ENCODE data around the gene SLC6A17. TPM values are rescaled to one million over a fixed set of nuclear protein-coding genes. Genes with fewer than 3 reads are reported as not detected.

The SLC6A17 gene
- total RNA-seq, 2 experiments from 2014 or later: not detected

GRCh38 chr1:110214454-110215404 is 64.4 kb downstream of the SLC6A17 start:
- H3K4me3 Mint-ChIP-seq: no peak overlapping the region
- H3K27me3 Mint-ChIP-seq: peaks cover 13% of the 10 kb centered on the region
- ATAC-seq (no peak), DNase-seq (no peak)
- no peak overlapping the region for H3K27ac Mint-ChIP-seq
- H3K36me3 Mint-ChIP-seq: peaks cover 3% of the 10 kb centered on the region
- CTCF ChIA-PET: interaction anchor here (1.2 to 18.2 kb wide), 5 partner anchors 11 to 281 kb away, joined by 3 to 415 read pairs (median 4); no protein-coding TSS in a partner anchor
- H3K9me3 Mint-ChIP-seq (ENCODE audit: low read depth): no peaks in the 10 kb centered on the region
- H3K4me1 Mint-ChIP-seq: peaks cover 40% of the 10 kb centered on the region

DNA sequence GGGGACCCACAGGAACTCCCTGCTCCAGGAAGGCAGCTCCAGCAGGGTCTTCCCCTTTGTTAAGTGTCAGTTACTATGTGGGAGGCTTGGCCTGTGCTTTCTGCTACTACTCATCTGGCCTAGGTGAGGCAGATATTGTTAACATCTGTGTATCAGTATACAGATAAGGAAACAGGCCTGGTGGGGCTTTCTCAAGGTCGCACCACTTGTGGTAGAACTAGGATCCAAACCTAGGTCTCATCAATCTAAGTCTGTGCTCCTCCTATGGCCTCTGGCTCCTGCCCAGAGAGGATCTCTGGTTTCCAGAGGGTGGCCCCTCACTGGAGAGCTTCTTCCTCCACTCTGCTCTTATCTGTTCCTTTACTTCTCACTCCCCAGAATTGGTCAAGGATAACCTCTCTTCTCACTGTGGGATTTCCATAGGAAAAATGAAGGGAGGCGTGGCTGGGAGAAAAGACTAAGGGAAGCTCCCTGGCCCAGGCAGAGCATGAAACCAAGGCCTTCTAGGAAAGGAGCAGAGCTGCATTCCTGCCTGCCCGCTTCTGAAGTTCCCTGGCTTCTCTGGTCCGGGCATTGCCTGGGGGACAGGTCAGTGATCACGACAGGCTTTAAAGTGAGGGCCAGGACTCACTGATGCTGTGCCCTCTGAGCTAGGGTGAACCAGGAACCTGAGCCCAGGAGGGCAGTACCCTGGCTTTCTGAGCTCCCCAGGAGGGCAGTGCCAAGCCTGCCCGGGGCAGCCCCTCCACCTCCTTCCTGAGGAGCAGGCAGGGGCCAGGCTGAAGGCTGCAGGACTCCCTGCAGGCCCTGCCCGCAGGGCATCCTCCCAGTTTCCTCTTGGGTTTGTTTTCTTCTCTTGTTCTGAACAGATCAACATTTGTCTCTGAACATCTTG is 65.6 kb downstream of the SLC6A17 start:
- ATAC-seq: no peak
- no peak overlapping the region for H3K4me3 Mint-ChIP-seq
- DNase-seq: no peak
- peaks cover 3% of the 10 kb centered on the region for H3K36me3 Mint-ChIP-seq
- H3K27ac Mint-ChIP-seq: peak overlapping the region; percentile 53
- H3K27me3 Mint-ChIP-seq: peaks cover 13% of the 10 kb centered on the region
- peaks cover 39% of the 10 kb centered on the region for H3K4me1 Mint-ChIP-seq
- CTCF ChIA-PET: interaction anchor here (0.7 to 18.2 kb wide), 7 partner anchors 8 to 280 kb away, joined by 3 to 415 read pairs (median 4); no protein-coding TSS in a partner anchor
- H3K9me3 Mint-ChIP-seq (ENCODE audit: low read depth): no peaks in the 10 kb centered on the region

DNA sequence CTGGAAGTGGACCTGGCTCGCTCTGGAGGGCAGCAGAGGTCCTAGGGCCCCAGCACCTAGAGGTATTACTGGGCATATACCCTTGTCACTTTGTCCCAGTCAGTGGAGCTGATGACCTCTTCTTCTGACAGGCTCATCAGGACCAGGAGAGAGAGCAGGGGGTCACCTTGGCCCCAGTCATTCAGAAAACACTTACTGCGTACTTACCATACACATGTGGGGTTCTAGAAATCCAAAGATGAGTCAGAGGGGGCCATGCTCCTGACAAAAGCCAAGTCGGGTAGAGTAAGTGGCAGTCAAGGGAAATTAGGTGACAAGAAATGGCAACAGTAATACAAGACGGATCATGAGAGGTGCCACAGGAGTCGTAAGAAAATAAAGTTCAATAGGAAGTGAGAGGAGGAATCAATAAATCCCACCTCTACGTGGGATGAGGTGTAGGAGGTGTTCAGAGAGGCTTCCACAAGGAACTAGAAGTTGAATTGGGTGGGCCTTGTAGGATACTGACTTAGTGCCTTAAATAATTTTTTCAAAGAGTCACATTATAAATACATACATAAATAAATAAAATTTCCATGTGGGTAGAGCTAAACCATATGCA is 66.7 kb downstream of the SLC6A17 start:
- CTCF ChIA-PET: interaction anchor here (1.8 to 18.2 kb wide), 3 partner anchors 9 to 279 kb away, joined by 4 to 415 read pairs (median 9); no protein-coding TSS in a partner anchor
- Mint-ChIP-seq H3K27me3 (peaks cover 9% of the 10 kb centered on the region), H3K36me3 (peaks cover 3% of the 10 kb centered on the region), H3K27ac (no peak overlapping the region), H3K9me3 (ENCODE audit: low read depth) (no peaks in the 10 kb centered on the region), H3K4me1 (peaks cover 33% of the 10 kb centered on the region), H3K4me3 (no peak overlapping the region)
- DNase-seq: no peak
- peak; percentile 32 for ATAC-seq

GRCh38 chr1:110218137-110218536 is 67.8 kb downstream of the SLC6A17 start:
- Mint-ChIP-seq H3K27ac (no peak overlapping the region), H3K27me3 (peaks cover 2% of the 10 kb centered on the region), H3K36me3 (peaks cover under 1% of the 10 kb centered on the region), H3K4me1 (peaks cover 26% of the 10 kb centered on the region), H3K4me3 (no peak overlapping the region), H3K9me3 (ENCODE audit: low read depth) (no peaks in the 10 kb centered on the region)
- ATAC-seq: no peak
- CTCF ChIA-PET: no interaction called here
- no peak for DNase-seq

GRCh38 chr1:110218739-110219138 is 68.4 kb downstream of the SLC6A17 start:
- H3K36me3 Mint-ChIP-seq: no peaks in the 10 kb centered on the region
- ATAC-seq: no peak
- H3K4me3 Mint-ChIP-seq: no peak overlapping the region
- H3K27ac Mint-ChIP-seq: no peak overlapping the region
- no peaks in the 10 kb centered on the region for H3K9me3 Mint-ChIP-seq (ENCODE audit: low read depth)
- H3K27me3 Mint-ChIP-seq: no peaks in the 10 kb centered on the region
- H3K4me1 Mint-ChIP-seq: peaks cover 24% of the 10 kb centered on the region
- CTCF ChIA-PET: interaction anchor here (1.1 to 2.1 kb wide), 2 partner anchors 11 to 242 kb away, joined by 3 to 19 read pairs; no protein-coding TSS in a partner anchor
- no peak for DNase-seq

GRCh38 chr1:110220324-110220723 is 70.0 kb downstream of the SLC6A17 start:
- no peaks in the 10 kb centered on the region for H3K9me3 Mint-ChIP-seq (ENCODE audit: low read depth)
- H3K4me3 Mint-ChIP-seq: no peak overlapping the region
- DNase-seq: no peak
- no peaks in the 10 kb centered on the region for H3K27me3 Mint-ChIP-seq
- no peak for ATAC-seq
- H3K36me3 Mint-ChIP-seq: no peaks in the 10 kb centered on the region
- peaks cover 14% of the 10 kb centered on the region for H3K4me1 Mint-ChIP-seq
- no peak overlapping the region for H3K27ac Mint-ChIP-seq
- CTCF ChIA-PET: interaction anchor here (1.2 to 2.1 kb wide), 2 partner anchors 12 to 71 kb away, joined by 3 to 19 read pairs; no protein-coding TSS in a partner anchor

DNA sequence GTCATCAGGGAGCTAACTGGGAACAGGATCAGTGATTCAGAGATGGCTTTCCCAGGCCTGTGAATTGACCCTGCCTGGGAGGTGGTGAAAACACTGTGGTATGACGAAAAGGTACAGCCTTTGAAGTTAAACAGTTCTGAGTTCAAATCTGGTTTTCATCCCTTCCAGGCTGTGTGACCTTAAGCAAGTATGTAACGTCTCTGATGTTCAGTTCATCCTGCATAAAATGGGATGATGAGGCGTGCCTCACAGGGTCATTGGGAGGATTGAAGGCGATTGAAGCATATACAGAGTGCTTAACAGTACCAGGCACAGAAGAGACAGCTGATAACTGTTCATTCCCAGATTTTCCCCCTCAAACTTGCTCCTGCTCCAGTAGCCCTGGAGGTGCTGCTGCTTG is 70.8 kb downstream of the SLC6A17 start:
- Mint-ChIP-seq H3K4me1 (peaks cover 10% of the 10 kb centered on the region), H3K9me3 (ENCODE audit: low read depth) (no peaks in the 10 kb centered on the region), H3K36me3 (no peaks in the 10 kb centered on the region), H3K27ac (no peak overlapping the region), H3K4me3 (no peak overlapping the region), H3K27me3 (no peaks in the 10 kb centered on the region)
- ATAC-seq (no peak), DNase-seq (no peak)
- CTCF ChIA-PET: interaction anchor here (0.7 kb wide), 1 partner anchor 17 kb away, joined by 4 read pairs; no protein-coding TSS in a partner anchor

- Mint-ChIP-seq H3K4me1 (no peaks in the 10 kb centered on the region), H3K27me3 (no peaks in the 10 kb centered on the region), H3K9me3 (ENCODE audit: low read depth) (no peaks in the 10 kb centered on the region), H3K4me3 (no peak overlapping the region), H3K36me3 (no peaks in the 10 kb centered on the region), H3K27ac (no peak overlapping the region)
- ATAC-seq (no peak), DNase-seq (no peak)
- CTCF ChIA-PET: no interaction called here
Observed at GRCh38 chr1:110223127-110223526, 72.8 kb downstream of the SLC6A17 start.

GRCh38 chr1:110223581-110223980 is 73.3 kb downstream of the SLC6A17 start:
- CTCF ChIA-PET: interaction anchor here (1.0 to 1.7 kb wide), 2 partner anchors 89 to 273 kb away, joined by 3 to 4 read pairs; no protein-coding TSS in a partner anchor
- Mint-ChIP-seq H3K9me3 (ENCODE audit: low read depth) (no peaks in the 10 kb centered on the region), H3K36me3 (no peaks in the 10 kb centered on the region), H3K4me3 (no peak overlapping the region), H3K27ac (no peak overlapping the region), H3K27me3 (no peaks in the 10 kb centered on the region), H3K4me1 (no peaks in the 10 kb centered on the region)
- no peak for DNase-seq
- ATAC-seq: no peak

GRCh38 chr1:110224240-110224995 is 74.1 kb downstream of the SLC6A17 start:
- H3K4me3 Mint-ChIP-seq: no peak overlapping the region
- no peak overlapping the region for H3K27ac Mint-ChIP-seq
- no peaks in the 10 kb centered on the region for H3K36me3 Mint-ChIP-seq
- CTCF ChIA-PET: interaction anchor here (1.0 to 1.7 kb wide), 2 partner anchors 88 to 272 kb away, joined by 3 to 4 read pairs; no protein-coding TSS in a partner anchor
- no peak for ATAC-seq
- no peaks in the 10 kb centered on the region for H3K27me3 Mint-ChIP-seq
- DNase-seq: no peak
- H3K4me1 Mint-ChIP-seq: no peaks in the 10 kb centered on the region
- no peaks in the 10 kb centered on the region for H3K9me3 Mint-ChIP-seq (ENCODE audit: low read depth)

- no peaks in the 10 kb centered on the region for H3K4me1 Mint-ChIP-seq
- H3K27ac Mint-ChIP-seq: no peak overlapping the region
- ATAC-seq: no peak
- no peak overlapping the region for H3K4me3 Mint-ChIP-seq
- H3K36me3 Mint-ChIP-seq: no peaks in the 10 kb centered on the region
- H3K27me3 Mint-ChIP-seq: no peaks in the 10 kb centered on the region
- no peak for DNase-seq
- CTCF ChIA-PET: interaction anchor here (1.7 kb wide), 1 partner anchor 88 kb away, joined by 4 read pairs; no protein-coding TSS in a partner anchor
- no peaks in the 10 kb centered on the region for H3K9me3 Mint-ChIP-seq (ENCODE audit: low read depth)
Observed at GRCh38 chr1:110225212-110225611, 74.9 kb downstream of the SLC6A17 start.

GRCh38 chr1:110225756-110226404 is 75.6 kb downstream of the SLC6A17 start:
- DNase-seq (no peak), ATAC-seq (no peak)
- Mint-ChIP-seq H3K36me3 (no peaks in the 10 kb centered on the region), H3K4me1 (no peaks in the 10 kb centered on the region), H3K4me3 (no peak overlapping the region), H3K9me3 (ENCODE audit: low read depth) (no peaks in the 10 kb centered on the region), H3K27ac (no peak overlapping the region), H3K27me3 (no peaks in the 10 kb centered on the region)
- CTCF ChIA-PET: no interaction called here
